ENCODE results near the gene PHYKPL. TPM values are rescaled to one million over a fixed set of nuclear protein-coding genes. Genes with fewer than 3 reads are reported as not detected.

PHYKPL gene
- total RNA-seq, 1 experiment from 2014 or later = 48.8 TPM

DNA sequence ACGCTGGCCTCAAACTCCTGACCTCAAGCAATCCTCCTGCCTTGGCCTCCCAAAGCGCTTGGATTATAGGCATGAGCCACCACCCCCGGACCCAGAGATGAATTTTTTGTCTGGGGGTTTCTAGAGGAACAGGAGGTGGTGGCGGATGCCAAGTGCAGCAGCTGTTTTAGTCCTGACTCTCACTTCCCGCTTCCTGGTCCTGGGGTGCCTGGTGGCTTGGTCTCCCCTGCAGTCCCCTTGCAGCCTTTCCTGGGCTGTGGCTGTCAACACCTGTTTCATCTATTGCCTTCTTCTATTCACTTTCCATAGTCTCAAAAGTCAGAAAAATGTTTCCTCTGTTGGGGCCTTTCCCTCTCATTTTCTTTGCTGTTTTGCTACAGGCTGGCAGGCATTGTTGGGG is 72.4 kb downstream of the PHYKPL start:
- no peak overlapping the region for H3K23ac ChIP-seq (ENCODE audit: insufficient read length, low read depth, low read length)
- Mint-ChIP-seq H3K36me3 (ENCODE audit: insufficient read depth in 1 of 3, low read depth in 3 of 3) (no peaks in the 10 kb centered on the region), H3K27ac (no peak overlapping the region), H3K9me3 (no peaks in the 10 kb centered on the region), H3K4me3 (no peak overlapping the region), H3K27me3 (ENCODE audit: low read depth) (peaks cover 32% of the 10 kb centered on the region), H3K4me1 (peaks cover 11% of the 10 kb centered on the region in 2 experiments)
- no peaks in the 10 kb centered on the region for H3K79me2 ChIP-seq (ENCODE audit: insufficient read depth, low read length)
- no peak overlapping the region for H3K4ac ChIP-seq (ENCODE audit: low read depth, low read length)
- no peaks in the 10 kb centered on the region for H3K79me1 ChIP-seq (ENCODE audit: insufficient read depth, low read depth, low read length, poor library complexity, severe bottlenecking)
- H2BK20ac ChIP-seq (ENCODE audit: low read depth, low read length, poor library complexity, severe bottlenecking) = no peak overlapping the region
- H2BK5ac ChIP-seq (ENCODE audit: insufficient read length, low read length) = no peak overlapping the region
- no peak overlapping the region for H3K18ac ChIP-seq (ENCODE audit: insufficient read length, low read depth, low read length)
- no peak overlapping the region for H2AFZ ChIP-seq (ENCODE audit: low read length)
- H3K27me3 ChIP-seq (ENCODE audit: insufficient read depth, low read length) = no peaks in the 10 kb centered on the region; the same call in 1 of the 2 replicates
- H3K4me1 ChIP-seq (ENCODE audit: insufficient read depth, low read length) = no peaks in the 10 kb centered on the region
- no peak overlapping the region for H3K4me2 ChIP-seq (ENCODE audit: insufficient read depth, insufficient read length, low read length)
- H4K5ac ChIP-seq (ENCODE audit: insufficient read length, low read depth, low read length) = no peak overlapping the region
- H2BK12ac ChIP-seq (ENCODE audit: insufficient read length, low read depth, low read length) = no peak overlapping the region
- H2BK15ac ChIP-seq (ENCODE audit: low read depth, low read length) = no peak overlapping the region
- no peak overlapping the region for H3T11ph ChIP-seq (ENCODE audit: low read length)
- peaks cover 3% of the 10 kb centered on the region for H3K23me2 ChIP-seq (ENCODE audit: insufficient read length, low read depth, low read length, poor library complexity, severe bottlenecking)
- no peak for DNase-seq
- H4K8ac ChIP-seq (replicated peaks; ENCODE audit: insufficient read length, low read depth, low read length) = no peak overlapping the region
- H3K9me3 ChIP-seq (ENCODE audit: control insufficient read depth, low read depth, low read length) = no peaks in the 10 kb centered on the region
- no CpG with 5 or more reads among the region's 5 CpGs for WGBS (ENCODE audit: extremely low coverage, insufficient read length, low lambda C conversion rate)
- no peak overlapping the region for H2AK5ac ChIP-seq (ENCODE audit: insufficient read length, low read length)
- H4K20me1 ChIP-seq (ENCODE audit: control insufficient read depth, insufficient read depth, insufficient read length) = no peaks in the 10 kb centered on the region
- H3K27ac ChIP-seq (ENCODE audit: insufficient read length, low read depth, low read length) = no peak overlapping the region
- H4K91ac ChIP-seq (ENCODE audit: insufficient read length, low read depth, low read length) = no peak overlapping the region
- H3K14ac ChIP-seq (ENCODE audit: insufficient read depth, low read length) = no peak overlapping the region
- H2BK120ac ChIP-seq (ENCODE audit: low read depth, low read length, poor library complexity, severe bottlenecking) = no peak overlapping the region
- no peak overlapping the region for H3K9ac ChIP-seq (ENCODE audit: extremely low read depth, insufficient read length, low read length)
- no peak overlapping the region for H3K56ac ChIP-seq (ENCODE audit: insufficient read length, low read depth, low read length)
- TF ChIP-seq, protein P1, sequence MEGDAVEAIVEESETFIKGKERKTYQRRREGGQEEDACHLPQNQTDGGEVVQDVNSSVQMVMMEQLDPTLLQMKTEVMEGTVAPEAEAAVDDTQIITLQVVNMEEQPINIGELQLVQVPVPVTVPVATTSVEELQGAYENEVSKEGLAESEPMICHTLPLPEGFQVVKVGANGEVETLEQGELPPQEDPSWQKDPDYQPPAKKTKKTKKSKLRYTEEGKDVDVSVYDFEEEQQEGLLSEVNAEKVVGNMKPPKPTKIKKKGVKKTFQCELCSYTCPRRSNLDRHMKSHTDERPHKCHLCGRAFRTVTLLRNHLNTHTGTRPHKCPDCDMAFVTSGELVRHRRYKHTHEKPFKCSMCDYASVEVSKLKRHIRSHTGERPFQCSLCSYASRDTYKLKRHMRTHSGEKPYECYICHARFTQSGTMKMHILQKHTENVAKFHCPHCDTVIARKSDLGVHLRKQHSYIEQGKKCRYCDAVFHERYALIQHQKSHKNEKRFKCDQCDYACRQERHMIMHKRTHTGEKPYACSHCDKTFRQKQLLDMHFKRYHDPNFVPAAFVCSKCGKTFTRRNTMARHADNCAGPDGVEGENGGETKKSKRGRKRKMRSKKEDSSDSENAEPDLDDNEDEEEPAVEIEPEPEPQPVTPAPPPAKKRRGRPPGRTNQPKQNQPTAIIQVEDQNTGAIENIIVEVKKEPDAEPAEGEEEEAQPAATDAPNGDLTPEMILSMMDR (conservative IDR thresholded peaks at IDR 0.05) = no peak

Other genes with a start within 250 kb of the PHYKPL start
- not detected in 2 replicates for gene PROP1, start 236.6 kb downstream of the PHYKPL start, total RNA-seq (2021)
- gene N4BP3, start 119.3 kb downstream of the PHYKPL start, total RNA-seq (2021) = 32.1 and 32.4 TPM in 2 replicates
- gene RMND5B, start 101.8 kb downstream of the PHYKPL start, total RNA-seq (2021) = 81.3 and 86.4 TPM in 2 replicates
- gene NHP2, start 78.9 kb downstream of the PHYKPL start, total RNA-seq (2021) = 232 and 240 TPM in 2 replicates
- gene GMCL2, start 45.4 kb downstream of the PHYKPL start, total RNA-seq (2021) = not detected in 2 replicates
- gene HNRNPAB, start 28.3 kb downstream of the PHYKPL start, total RNA-seq (2021) = 547 and 557 TPM in 2 replicates